NCI-H82 treated with DMSO at 0.1 percent for 48 hours (cell line): ENCODE measurements around the gene PLA2R1.
"Not testable (repeated sequence)": the region's sequence is repeated elsewhere in the genome, so short reads cannot be mapped to it uniquely, and the experiment has no call there.

Source experiments
- DNase-seq: peaks from one replicate; lab custom pipeline; 2025; ENCODE audit not compliant: unreplicated experiment; lab: John Stamatoyannopoulos, UW

Gene PLA2R1

DNA sequence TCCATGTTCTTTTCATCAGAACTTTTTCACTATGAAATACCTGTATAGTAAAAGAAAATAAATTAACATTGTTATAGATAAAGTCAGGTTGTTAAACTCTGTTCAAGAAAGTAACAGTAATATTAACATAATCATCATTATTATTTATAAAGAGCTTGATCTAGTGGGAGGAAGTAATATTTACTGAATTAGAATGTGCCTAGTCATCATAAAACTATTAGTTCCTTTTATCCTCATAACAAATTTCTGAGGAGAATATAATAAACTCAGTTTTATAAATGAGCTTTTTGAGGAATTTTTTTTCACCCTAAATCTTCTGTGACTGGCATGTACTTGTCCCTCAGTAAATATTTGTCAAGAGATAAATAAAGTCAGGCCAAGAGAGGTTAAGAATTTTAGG is 78.4 kb downstream of the PLA2R1 start:
- no peak for DNase-seq

DNA sequence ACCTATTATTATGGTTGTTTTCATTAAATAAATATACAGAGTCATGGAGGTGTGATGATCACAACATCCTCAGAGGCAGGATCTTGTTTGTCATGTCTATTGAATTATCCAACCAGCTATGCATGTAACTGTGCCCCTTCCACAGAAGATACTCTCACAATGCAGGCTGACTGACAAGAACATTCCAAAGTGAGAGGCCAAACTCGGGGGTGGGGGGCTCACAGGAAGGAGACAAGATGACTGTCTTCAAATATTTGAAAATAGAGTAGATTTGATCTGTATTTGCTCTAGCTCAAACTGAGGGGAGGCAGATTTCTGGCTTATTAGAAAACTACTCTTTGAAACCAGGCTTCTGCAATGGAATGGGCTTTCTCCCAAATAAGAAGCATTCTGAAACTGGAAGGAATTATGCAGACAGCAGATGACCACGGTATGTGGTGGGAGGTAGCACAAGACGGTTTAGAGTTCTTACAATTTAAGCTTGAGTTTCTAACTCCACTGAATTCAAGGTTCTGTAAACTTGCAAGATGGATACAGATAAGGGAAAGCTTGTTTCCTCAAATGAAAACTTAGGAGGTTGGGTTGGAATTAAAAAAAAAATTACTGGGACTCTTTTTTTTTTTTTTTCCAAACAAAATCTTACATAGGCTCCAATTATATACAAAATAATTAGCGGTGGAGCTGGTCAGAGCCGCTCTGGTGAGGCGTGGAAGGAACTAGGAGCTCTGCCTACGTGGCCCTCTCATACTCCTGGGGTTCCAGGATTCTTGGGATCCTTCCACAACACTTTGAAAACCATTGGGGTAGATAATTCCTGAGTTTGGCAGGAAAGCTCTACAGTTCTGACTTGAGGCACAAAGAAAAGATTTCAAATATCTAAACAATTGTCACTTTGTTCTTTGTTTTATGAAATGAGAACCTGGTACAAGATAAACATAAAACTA is 79.3 kb downstream of the PLA2R1 start:
- no peak for DNase-seq

DNA sequence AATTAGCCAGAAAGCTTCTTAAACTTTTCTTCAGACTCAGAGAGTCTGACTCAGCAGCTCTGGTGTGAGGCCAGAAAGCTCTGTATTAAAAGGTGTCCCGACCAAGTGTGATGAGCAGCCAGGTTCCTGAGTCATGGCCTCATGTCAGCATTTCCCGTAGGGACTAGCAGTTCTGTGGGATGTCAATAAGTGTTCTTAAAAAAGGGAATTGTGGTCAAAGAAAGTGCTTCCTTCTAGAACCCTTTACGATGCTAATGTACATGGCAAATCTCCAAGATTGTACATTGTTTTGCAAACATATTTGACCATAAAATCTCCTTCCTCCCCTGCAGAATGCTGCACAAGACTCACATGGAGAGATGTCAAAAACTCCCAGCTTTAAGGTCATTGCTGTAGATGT is 80.1 kb downstream of the PLA2R1 start:
- DNase-seq: peak; percentile 17

- DNase-seq: no peak
These were observed 85.8 kb downstream of the PLA2R1 start for GRCh38 chr2:159976527-159977160.

- no peak for DNase-seq
These were observed 89.1 kb downstream of the PLA2R1 start for GRCh38 chr2:159973325-159973724.

DNA sequence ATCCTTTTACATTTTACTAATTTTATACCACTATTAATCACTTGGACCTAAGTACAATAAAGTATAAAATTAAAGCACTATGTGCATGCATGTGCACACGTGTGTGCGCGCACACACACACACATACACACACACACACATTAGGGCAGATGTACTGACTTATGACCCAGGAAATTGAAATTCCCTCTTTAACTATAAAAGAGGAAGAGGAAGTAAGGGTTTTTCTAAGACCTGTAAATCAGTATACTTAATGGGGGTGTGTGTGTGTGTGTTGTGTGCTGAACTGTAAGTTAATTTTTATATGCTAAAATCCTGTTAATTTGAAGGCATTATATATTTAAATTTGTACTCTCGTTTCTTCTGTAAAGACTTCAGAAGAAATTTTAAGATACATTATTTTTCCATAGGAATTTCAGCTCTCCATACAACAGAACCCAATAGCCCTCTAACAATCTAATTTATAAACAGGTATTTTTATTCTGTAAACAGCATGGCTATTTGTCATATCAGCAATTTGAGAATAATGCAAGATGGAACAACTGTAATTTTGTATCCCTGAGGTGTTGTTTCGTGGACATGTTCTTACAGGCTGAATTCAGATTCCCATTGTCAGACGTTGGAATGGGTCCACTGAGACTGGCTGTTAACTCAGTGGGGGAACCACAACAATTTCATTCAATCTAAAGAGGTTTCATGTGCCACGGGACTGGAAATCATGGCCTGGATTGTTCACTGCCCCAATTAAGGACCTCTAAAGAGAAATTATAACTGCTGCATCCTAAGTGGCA is 90.9 kb downstream of the PLA2R1 start:
- no peak for DNase-seq

DNA sequence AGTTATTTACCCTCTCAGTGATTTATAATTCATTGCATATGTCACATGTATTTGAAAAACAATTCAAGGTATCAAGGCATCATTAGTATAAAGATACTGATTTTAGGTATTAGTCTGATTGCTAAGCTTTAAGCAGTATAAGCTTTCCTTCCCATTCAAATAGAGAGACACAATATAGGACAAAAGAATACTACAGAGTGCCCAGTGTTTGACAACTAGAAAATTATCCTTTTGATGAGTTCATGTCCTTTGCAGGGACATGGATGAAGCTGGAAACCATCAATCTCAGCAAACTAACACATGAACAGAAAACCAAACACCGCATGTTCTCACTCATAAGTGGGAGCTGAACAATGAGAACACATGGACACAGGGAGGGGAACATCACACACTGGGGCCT is 91.9 kb downstream of the PLA2R1 start:
- DNase-seq: not testable (repeated sequence)

DNA sequence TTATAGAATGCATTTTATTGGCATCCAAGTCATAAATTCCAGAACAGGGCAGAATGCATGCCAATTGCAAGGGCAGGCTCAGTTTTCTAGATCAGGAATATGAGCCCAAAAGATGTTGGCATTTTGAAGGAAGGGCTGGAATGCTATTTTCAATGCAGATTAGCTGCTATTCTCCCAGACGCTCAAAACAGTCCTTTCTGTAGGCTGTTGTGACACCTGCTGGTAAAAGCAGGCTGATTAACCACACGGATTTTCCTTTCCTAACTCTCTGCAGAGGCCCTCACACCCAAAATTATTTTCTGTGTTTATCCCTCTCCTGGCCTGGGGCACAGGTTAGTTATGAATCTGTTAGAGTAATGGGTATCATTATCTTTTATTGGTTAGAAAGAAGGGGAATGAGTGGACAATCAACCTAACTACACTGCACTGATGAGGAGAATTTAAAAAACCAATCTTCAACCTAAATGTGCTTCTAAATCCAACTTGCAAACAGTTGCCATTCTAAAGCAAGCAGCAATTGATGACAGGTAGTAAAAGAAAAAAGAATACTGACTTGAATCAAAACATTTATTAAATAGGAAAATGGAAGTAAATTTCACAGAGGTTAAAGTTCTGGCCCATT is 94.0 kb downstream of the PLA2R1 start:
- DNase-seq: no peak

GRCh38 chr2:159963700-159964099 is 98.7 kb downstream of the PLA2R1 start:
- DNase-seq: no peak

- not testable (repeated sequence) for DNase-seq
These were observed 99.9 kb downstream of the PLA2R1 start for GRCh38 chr2:159962513-159962912.

GRCh38 chr2:159961451-159961850 is 101.0 kb downstream of the PLA2R1 start:
- DNase-seq: no peak

DNA sequence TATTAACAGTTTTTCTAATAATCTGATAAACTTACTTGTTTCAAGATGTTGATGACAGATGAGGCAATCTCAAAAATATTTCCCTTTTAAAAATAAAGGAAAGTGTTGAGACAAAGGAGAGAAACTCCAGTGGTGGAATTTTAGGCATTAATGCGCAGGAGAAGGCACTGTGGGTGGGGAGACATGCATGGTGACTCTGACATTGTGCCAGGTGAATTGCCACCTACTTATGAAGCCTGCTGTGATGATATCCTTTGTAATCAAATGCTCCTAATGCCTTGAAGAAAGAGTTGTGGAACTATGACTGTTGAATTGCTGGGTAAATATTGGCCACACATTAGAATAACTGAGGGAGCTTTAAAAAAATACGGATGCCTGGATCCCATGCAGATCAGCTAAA is 101.4 kb downstream of the PLA2R1 start:
- no peak for DNase-seq

- DNase-seq: no peak
These were observed 102.0 kb downstream of the PLA2R1 start for GRCh38 chr2:159960414-159960813.

DNA sequence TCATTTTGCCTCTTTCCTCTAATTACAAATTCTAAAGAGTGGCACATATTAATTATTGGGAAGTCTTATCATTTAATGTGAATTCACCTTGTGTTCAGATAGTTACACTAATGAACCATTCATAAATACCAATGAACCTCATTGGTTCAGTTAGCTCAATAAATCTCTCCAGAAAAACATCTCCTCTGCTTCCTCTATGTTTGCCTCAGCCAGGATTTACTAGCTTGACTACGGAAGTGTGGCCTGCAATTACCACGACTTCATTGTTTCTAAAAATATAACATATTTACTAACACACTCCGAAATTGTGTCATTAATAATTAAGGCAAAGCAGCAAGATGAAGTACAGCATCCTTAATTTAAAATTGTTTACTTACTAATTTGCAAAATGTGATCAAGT is 103.3 kb downstream of the PLA2R1 start:
- DNase-seq: no peak

GRCh38 chr2:159953136-159953823 is 109.1 kb downstream of the PLA2R1 start:
- DNase-seq: no peak

- no peak for DNase-seq
These were observed 116.0 kb downstream of the PLA2R1 start for GRCh38 chr2:159946326-159946999.

DNA sequence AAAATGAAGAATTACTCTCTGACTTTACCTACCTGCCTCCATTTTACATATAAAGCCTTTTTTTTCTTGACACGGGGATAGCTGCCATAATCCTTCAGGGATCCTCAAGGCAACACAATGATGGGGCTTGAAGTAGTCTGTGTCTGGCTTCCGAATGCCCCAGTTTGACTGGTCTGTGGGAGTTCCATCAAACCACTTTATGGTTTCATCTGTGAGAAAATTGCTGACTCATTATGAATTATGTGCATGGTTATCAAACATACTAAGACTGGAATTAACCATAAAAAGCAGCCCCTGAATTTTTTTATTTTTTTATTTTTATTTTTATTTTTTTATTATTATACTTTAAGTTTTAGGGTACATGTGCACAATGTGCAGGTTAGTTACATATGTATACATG is 117.5 kb downstream of the PLA2R1 start:
- no peak for DNase-seq

DNA sequence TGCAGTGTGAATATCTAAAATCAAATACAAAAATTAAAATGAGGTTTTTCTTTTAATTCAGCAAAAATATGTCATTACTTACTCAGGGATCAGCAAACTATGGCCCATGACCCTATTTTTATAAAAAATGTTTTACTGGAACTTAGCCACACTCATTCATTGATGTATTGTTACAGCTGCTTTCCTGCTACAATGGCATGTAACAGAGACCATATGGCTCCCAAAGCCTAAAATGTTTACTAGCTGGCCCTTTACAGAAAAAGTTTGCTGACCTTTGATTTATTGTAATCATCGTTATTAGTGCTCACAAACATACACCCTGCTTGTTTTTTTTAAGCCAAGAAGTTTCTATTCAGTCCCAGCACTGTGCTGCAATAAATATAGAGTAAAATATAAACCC is 120.3 kb downstream of the PLA2R1 start:
- DNase-seq: no peak

GRCh38 chr2:159941729-159942128 is 120.7 kb downstream of the PLA2R1 start:
- DNase-seq: no peak

- DNase-seq: no peak
These were observed 122.5 kb downstream of the PLA2R1 start for GRCh38 chr2:159939946-159940345.
